GM10266 (cell line): ENCODE measurements around the gene SCN2B.

Experiments
- DNase-seq: peaks from one replicate; pipeline ENCODE4 v3.0.0; 2012; ENCODE audit errors: extremely low spot score
- TF ChIP-seq, protein P1 (sequence below): IDR thresholded peaks from 2 replicates; pipeline ENCODE4 v1.5.1; 2012; ENCODE audit warnings: mild to moderate bottlenecking, low read depth; ENCODE audit not compliant: control insufficient read depth, insufficient read depth; ENCODE audit errors: missing control alignments

SCN2B gene, protein sequence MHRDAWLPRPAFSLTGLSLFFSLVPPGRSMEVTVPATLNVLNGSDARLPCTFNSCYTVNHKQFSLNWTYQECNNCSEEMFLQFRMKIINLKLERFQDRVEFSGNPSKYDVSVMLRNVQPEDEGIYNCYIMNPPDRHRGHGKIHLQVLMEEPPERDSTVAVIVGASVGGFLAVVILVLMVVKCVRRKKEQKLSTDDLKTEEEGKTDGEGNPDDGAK

DNA sequence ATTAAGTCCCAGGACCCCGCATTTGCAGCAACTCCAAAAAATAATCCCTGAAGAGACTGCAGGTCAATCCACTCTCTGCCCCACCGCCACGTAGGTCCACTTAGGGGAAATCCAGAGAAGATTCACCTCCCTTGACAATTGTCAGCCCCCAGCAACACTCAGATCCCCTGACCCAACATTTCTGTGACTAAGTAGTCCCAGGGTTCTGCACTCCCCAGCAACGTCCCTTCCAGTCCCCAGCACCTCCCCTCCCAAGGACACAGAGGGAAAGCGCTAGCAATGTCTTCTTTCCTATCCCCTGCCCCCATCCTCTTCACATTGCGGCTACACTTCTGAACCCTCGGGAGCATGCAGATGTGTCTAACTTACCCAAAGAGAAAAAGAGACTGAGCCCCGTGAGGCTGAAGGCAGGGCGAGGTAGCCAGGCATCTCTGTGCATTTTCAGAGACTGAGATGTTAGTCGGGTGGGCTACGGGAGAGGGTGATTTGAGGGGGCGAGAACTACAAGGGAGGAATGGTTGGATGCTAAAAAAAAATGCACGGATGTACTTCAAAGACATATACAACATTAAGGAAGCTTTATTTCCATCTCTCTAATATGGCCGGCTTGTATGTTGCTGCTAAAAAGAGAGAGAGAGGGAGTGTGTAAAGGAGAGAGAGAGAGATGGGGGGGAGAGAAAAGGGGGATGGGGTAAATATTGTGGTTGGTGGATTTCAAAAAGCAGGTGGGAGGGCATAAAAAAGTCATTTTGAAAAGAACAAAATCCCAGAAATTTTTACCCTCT, at the start of gene SCN2B:
SCN2B (minus strand) TSS at position 647 of the 785 bp plus-strand sequence; CDS start at position 439, 208 bp downstream.
- no peak for DNase-seq
- TF ChIP-seq, protein P1, sequence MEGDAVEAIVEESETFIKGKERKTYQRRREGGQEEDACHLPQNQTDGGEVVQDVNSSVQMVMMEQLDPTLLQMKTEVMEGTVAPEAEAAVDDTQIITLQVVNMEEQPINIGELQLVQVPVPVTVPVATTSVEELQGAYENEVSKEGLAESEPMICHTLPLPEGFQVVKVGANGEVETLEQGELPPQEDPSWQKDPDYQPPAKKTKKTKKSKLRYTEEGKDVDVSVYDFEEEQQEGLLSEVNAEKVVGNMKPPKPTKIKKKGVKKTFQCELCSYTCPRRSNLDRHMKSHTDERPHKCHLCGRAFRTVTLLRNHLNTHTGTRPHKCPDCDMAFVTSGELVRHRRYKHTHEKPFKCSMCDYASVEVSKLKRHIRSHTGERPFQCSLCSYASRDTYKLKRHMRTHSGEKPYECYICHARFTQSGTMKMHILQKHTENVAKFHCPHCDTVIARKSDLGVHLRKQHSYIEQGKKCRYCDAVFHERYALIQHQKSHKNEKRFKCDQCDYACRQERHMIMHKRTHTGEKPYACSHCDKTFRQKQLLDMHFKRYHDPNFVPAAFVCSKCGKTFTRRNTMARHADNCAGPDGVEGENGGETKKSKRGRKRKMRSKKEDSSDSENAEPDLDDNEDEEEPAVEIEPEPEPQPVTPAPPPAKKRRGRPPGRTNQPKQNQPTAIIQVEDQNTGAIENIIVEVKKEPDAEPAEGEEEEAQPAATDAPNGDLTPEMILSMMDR = no peak

DNA sequence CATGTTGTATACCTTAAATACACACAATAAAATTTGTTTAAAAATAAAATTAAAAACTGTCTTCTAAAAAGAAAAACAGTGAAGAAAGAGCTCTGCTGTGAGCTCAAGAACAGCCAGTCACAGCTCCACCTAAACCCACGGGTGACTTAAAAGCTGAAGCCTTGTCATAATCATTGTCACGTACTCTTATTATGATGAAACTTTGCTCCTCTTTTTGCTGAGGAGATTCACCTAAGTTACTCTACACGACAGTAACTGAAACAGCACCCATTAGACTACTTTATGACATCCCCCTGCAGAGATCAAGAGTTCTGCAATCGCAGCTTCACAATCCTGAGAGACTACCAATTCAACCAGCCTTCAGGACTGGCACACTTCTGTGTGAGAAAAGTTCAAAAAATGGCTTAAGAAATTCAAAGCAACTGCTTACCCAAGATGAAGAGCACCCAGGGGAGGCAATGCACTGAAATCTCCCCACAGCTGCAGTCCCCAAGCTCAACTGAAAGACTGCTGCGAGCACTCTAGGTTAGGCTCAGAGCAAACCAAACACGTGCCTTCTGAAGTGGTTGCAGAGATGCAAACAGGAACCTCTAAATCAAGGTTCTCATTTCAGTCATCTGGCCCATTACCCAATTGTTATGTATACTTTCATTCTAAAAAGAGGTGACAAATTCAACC, 48.2 kb upstream of the SCN2B start, which contains the start of gene JAML:
JAML (minus strand) TSS at position 501 of the 678 bp plus-strand sequence. CDS start 10,145 bp downstream, outside the sequence.
- DNase-seq = no peak
- TF ChIP-seq, protein P1 = no peak

DNA sequence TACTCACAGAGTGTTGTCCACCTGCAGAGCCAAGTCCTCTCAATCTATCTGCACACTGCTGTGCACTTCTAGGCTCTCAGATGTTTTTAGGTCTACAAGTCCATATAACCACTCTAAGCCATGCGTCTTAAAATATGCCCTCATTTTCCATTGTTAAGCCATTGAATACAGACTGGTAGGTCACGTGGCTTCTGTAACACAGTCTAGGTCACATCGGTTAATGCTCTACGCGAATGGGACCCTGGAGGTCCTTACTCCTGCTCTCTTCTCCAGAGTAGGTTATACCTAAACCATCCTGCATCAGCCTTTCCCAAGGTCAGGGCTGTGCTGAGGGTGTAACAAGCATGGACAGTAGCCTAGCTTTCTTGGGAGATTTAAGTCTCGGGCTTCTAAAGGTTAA, 47.6 kb upstream of the SCN2B start:
- DNase-seq = no peak
- TF ChIP-seq, protein P1 = no peak

DNA sequence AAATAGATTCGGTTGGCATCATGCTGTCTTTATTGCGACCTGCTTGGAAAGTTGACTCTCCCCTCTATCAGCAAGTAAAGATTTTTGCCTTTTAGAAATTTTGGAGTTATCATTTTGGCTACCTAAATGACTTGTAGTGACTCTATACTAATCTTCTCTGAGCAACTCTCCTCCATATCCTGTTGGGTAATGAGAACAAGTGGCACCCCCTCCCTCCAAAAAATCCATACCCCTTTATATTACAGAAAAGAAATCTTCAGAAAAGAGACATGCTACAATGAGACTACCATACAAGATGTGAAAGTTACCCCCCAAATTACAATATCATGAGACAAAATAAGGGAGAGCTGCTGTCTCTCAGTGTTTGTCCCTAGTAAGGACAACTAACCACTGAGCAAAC, 47.1 kb upstream of the SCN2B start:
- TF ChIP-seq, protein P1 = no peak
- DNase-seq = no peak

DNA sequence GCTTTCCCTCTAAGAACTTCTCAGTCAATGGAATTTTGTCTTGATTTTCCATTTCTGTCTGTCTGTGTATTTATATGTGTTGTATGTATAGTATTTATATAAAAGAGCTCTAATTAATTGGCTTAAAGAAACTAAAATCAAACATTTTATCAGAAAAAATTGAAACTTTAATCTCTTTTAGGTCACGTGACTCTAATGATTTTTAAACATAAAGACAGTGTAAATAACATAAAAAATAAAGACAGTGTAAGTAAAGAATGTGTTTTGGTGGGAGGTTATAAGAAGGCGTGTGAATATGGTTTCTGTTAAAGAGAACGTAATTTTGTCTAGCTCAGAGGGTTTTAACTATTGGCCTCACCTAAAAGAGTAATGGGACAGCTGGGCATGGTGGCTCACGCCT, 46.0 kb upstream of the SCN2B start:
- TF ChIP-seq, protein P1 = no peak
- DNase-seq = no peak

DNA sequence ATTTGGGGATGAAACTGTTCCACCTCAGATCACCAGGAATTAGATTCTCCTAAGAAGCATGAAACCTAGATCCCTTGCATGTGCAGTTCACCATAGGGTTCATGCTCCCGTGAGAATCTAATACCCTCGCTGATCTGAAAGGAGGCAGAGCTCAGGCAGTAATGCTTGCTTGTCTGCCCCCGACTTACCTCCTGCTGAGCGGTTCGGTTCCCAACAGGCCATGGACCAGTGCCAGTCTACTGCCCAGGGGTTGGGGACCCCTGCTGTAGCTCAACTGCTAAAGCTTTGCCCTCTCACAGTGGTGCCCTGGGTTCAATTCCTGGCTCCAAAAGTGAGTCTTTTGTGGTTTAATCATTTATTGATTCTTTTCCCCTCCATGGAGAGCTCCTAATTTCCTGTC, 45.0 kb upstream of the SCN2B start:
- TF ChIP-seq, protein P1 = no peak
- no peak for DNase-seq

DNA sequence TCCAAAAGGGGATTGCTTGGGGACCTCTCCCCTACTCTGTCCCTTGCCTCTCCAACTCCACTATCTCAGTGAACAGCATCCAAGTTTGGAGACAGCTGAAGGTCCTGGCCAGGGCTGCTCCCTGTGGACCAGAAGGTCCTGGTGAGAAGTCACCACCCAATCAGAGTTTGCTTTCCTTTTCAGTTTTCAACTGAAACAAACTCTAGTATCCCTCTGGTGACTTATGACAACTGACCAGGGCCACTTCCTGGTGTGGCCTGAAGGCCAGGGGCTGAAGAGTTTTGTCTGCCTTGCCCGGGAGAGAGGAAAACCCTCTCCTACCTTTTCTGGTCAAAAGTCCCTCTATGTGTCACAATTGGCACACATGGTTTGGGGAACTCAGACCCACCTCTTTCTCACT, 43.3 kb upstream of the SCN2B start:
- DNase-seq = no peak
- TF ChIP-seq, protein P1 = no peak
